Stimulated activated CD4-positive, alpha-beta T cell treated with anti-CD3 and anti-CD28 coated beads, TNF-alpha, amount 100 ng/mL, for 4 hours (primary cell): Measurements from ENCODE around the gene NUDCD2.
"Not testable (repeated sequence)": the region's sequence is repeated elsewhere in the genome, so short reads cannot be mapped to it uniquely, and the experiment has no call there.

ENCODE experiments used
- DNase-seq, 3 experiments: peaks; one replicate each; pipeline ENCODE4 v3.0.0-alpha.2; 2020; ENCODE audit warnings: low read depth in 3 of 3

NUDCD2 gene

DNA sequence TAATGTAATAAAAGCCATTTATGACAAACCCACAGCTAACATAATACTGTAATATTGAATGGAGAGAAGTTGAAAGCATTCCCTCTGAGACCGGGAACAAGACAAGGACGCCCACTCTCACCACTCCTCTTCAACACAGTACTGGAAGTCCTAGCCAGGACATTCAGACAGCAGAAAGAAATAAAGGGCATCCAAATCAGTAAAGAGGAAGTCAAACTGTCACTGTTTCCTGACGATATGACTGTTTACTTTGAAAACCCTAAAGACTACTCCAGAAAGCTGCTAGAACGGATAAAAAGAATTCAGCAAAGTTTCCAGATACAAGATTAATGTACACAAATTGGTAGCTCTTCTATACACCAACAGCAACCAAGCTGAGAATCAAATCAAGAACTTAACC, 33.8 kb downstream of the NUDCD2 start:
- DNase-seq: not testable (repeated sequence)

- DNase-seq: no peak
These were observed 35.1 kb downstream of the NUDCD2 start for GRCh38 chr5:163424836-163425235.

DNA sequence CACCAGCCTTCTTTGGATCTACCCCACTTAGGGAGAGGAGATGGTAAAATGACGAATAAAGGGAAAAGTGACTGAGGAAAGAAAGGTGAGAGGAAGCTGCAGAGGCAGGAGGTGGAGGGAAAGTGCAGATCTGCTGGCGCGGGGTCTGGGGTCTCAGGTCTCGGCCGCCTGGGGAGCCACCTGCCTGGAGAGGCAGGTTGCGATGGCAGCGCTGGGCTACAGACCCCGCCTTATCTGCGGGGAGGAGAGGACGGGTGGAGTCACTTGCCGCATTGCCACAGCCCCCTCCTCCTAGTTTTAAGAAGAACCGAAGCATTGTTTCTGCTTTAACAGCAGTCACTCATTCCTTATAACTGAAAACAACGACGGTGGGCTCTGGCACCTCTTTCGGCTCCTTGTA, 44.2 kb downstream of the NUDCD2 start:
- DNase-seq: not testable (repeated sequence)

GRCh38 chr5:163410505-163410904, 49.4 kb downstream of the NUDCD2 start:
- DNase-seq: no peak

DNA sequence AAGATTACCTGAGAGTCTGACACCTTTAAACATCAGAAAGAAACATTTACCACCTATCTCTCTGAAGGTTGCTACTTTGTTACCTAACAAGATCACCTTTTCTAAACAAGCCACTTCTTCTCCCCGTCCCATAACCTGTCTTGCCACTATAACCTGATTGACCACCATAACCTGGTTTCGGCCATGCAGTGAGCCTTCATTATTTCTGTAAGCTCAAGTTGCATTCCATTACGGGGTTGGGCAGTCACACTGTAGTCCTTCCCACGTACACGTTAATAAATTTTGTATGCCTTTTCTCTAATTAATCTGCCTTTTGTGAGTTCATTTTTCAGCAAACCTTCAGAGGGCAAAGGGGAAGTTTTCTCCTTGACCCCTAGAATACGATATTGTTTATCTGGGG, 50.5 kb downstream of the NUDCD2 start:
- no peak for DNase-seq

DNA sequence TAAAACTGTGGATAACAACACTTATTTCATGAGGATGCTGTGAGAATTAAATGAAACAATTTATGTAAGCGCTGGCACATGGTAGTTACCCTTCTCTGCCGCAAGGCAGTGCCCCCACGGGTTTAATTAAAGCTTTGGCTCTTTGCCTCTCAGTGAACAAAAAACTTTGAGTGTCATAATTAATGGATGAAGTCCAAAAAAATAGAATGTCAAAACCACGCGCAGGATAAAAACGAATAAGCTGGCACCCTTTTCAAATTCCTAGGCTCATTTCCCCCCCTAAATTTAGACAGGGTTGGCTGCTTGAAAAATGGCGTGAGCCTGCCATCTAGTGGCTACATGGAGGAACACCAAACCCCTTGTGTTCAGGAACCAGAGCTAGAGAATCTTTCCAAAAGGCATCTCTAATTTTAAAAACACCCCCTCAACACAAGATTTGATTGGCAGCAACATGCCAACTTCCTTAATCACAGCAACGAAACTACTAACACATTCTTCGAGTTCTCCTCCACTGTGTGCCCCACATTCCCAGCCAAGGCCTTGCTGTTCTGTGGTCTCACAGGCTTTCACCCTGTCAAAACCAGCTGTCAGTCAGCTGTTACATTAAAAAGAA, 51.5 kb downstream of the NUDCD2 start:
- peak; percentile 10 to 37 (median 13) for DNase-seq

DNA sequence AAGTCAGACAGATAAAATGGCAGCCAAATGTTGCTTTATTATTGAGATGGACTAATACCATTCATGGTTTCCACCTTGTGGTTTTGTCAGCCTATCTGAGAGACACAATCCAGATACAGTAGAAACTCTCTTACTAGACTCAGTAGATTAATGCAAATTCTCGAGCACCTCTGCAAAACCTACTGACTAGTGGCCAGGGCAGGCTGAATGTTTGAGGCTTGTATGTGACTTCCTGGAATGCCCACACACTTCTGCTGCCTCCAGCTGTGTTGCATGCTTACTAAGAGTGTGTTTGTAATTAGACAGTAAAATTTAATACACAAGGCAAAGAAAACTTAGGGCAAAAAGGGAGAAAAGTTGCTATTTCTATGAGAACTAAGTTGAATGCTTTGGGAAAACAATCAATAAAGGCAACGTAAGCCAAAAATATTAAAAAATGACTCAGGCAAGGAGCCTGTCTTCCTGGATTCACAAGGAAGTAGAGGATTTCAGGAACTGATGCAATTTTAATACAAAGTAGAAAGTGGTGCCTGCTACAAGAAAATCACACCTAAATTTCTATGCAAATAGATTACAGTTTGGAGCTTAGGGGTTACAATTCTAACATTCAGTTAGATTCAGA, 52.8 kb downstream of the NUDCD2 start:
- no peak for DNase-seq

DNA sequence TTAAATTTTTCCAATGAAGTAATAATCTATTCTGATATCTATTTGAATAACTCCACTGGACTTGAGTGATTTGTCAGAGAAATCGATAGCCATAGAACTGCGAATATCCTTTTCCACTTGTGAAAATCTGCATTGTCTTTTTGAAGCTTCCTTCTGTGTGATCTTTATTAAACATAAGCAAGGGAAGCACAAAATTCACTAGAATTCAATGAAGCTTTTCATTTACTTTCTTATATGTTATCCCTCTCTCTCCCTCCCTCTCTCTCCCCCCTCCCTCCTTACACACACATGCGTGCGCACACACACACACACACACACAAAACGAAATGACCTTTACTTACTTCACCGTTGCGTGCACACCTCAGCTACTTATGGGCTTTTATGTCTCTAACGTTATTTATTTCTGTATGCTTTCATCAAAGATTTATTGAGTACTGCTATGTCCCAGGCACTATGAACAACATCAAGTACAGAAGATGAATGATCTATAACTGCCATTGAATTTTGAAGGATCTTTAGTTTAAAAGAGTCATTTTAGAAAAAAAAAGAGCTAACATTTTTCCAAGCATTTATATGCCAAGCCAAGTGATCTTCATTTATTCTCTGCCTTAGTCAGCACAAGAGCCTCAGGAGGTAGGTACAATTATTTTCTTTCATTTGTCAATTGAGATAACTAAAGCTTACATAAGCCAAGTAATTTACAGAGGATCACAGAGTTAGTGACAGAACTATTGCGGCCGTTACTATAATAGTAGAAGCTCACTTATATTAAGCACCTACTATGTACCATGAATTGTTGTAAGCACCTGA, 55.3 kb downstream of the NUDCD2 start:
- no peak for DNase-seq

GRCh38 chr5:163402007-163402406, 57.9 kb downstream of the NUDCD2 start:
- DNase-seq: no peak

GRCh38 chr5:163401271-163401670, 58.6 kb downstream of the NUDCD2 start:
- no peak for DNase-seq

GRCh38 chr5:163399923-163400322, 60.0 kb downstream of the NUDCD2 start:
- DNase-seq: no peak

DNA sequence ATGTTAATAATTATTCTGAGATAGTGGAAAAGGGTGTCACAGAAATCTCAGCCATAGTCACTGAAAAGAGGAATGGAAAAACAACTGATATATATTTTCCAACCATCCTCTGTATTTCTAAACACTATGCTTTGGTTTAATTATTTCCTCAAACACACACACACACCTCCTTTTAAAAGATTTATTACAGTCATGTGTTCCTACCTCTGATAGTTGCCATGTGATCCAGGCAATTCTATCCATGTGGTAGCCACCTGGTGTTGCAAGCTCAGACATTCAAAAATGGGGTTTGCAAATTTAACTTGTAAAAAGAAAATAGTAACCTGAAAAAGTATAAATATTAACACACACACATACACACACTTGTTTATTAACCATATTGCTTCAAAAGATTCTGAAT, 62.5 kb downstream of the NUDCD2 start:
- DNase-seq: no peak

DNA sequence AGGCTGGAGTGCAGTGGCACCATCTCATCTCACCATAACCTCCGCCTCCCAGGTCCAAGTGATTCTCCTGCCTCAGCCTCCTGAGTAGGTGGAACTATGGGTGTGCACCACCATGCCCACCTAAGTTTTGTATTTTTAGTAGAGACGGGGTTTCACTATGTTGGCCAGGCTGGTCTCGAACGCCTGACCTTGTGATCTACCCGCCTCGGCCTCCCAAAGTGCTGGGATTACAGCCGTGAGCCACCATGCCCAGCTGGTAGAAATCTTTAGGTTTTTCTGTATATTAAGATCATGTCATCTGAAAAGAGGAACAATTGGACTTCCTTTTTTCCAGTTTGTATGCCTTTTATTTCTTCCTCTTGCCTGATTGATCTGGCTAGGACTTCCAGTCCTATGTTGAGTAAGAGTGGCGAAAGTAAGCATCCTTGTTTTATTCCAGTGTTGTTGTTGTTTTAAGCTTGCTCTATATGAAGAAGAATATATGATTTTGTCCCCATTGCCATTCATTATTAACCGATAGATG, 63.0 kb downstream of the NUDCD2 start:
- DNase-seq: not testable (repeated sequence)
